GM18868 (cell line): ENCODE data around the gene QRFP.
A peak's percentile ranks its signal among the peaks of the same experiment; 100 is the strongest.

ENCODE experiments used
- ATAC-seq: cut with Tn5 transposase; IDR thresholded peaks from one replicate; pipeline ENCODE4 v1.9.1; 2021; ENCODE audit warnings: mild to moderate bottlenecking, moderate library complexity; ENCODE audit not compliant: unreplicated experiment

The QRFP gene

GRCh38 chr9:130934246-130934645, 37.6 kb upstream of the QRFP start:
- ATAC-seq = no peak

- ATAC-seq = no peak
Measured at GRCh38 chr9:130933114-130934046, 36.8 kb upstream of the QRFP start.

GRCh38 chr9:130932255-130933079, 35.9 kb upstream of the QRFP start:
- no peak for ATAC-seq

- ATAC-seq = peak; percentile 47
Measured at GRCh38 chr9:130931508-130932254, 35.1 kb upstream of the QRFP start.

- ATAC-seq = no peak
Measured at GRCh38 chr9:130930804-130931349, 34.3 kb upstream of the QRFP start.

GRCh38 chr9:130930132-130930803, 33.7 kb upstream of the QRFP start:
- no peak for ATAC-seq

GRCh38 chr9:130929571-130930038, 33.0 kb upstream of the QRFP start:
- no peak for ATAC-seq

- ATAC-seq = peak; percentile 58
Measured at GRCh38 chr9:130927995-130928900, 31.6 kb upstream of the QRFP start.

- ATAC-seq = no peak
Measured at GRCh38 chr9:130927338-130927737, 30.7 kb upstream of the QRFP start.

GRCh38 chr9:130925050-130925678, 28.6 kb upstream of the QRFP start:
- ATAC-seq = no peak

- no peak for ATAC-seq
Measured at GRCh38 chr9:130924448-130924788, 27.8 kb upstream of the QRFP start.

- no peak for ATAC-seq
Measured at GRCh38 chr9:130923611-130924447, 27.2 kb upstream of the QRFP start.

- no peak for ATAC-seq
Measured at GRCh38 chr9:130922893-130923610, 26.4 kb upstream of the QRFP start.

- no peak for ATAC-seq
Measured at GRCh38 chr9:130921989-130922892, 25.6 kb upstream of the QRFP start.

GRCh38 chr9:130921300-130921988, 24.8 kb upstream of the QRFP start:
- no peak for ATAC-seq
